CD4-positive, alpha-beta T cell (primary cell): Measurements from ENCODE around the gene POLA1. TPM values are rescaled to one million over a fixed set of nuclear protein-coding genes. Genes with fewer than 3 reads are reported as not detected.
A peak's percentile ranks its signal among the peaks of the same experiment; 100 is the strongest.

Experiments
- ATAC-seq: fragments of 200-7000 bp; cut with Tn5 transposase; one replicate; pipeline ENCODE4 v1.10.0; 2022; ENCODE audit warnings: mild to moderate bottlenecking; ENCODE audit not compliant: poor library complexity
- CTCF ChIA-PET: fragments of 350-600 bp; sonication (Branson Sonifier 250); formaldehyde crosslinking; loops from one replicate; lab custom pipeline; 2021; ENCODE audit warnings: antibody characterized with exemption, inconsistent platforms; lab: Charles Lee
- POLR2A ChIA-PET: fragments of 350-600 bp; sonication (Branson Sonifier 250); formaldehyde crosslinking; loops from one replicate; lab custom pipeline; 2021; ENCODE audit warnings: antibody characterized with exemption, inconsistent platforms; lab: Charles Lee
- DNase-seq, 14 experiments: peaks; one replicate each; pipeline ENCODE4 v3.0.0-alpha.2; 2013 to 2020; ENCODE audit warnings: mixed read lengths in 2 of 14
- H3K27ac ChIP-seq, 2 donors: one replicate each; pipeline versions ENCODE4 v1.5.1 to v1.7.0; 2013; ENCODE audit warnings: low read length in 2 of 2, low read depth in 1 of 2, mild to moderate bottlenecking in 1 of 2
- H3K27me3 ChIP-seq, 2 experiments: 1 replicate in 1 of 2; 2 replicates in 1 of 2; pipeline versions ENCODE4 v1.6.1 to v1.7.0; 2013; ENCODE audit warnings: low read length in 2 of 2, control low read depth in 1 of 2, mild to moderate bottlenecking in 1 of 2, moderate library complexity in 1 of 2; ENCODE audit not compliant: insufficient read depth in 2 of 2, control insufficient read depth in 1 of 2
- H3K36me3 ChIP-seq: one replicate; pipeline ENCODE4 v1.6.1; 2013; ENCODE audit warnings: low read length, control low read depth; ENCODE audit not compliant: insufficient read depth
- H3K4me1 ChIP-seq: one replicate; pipeline ENCODE4 v1.6.1; 2013; ENCODE audit warnings: low read length, control low read depth; ENCODE audit not compliant: insufficient read depth
- H3K4me3 ChIP-seq: one replicate; pipeline ENCODE4 v1.5.1; 2013; ENCODE audit warnings: mild to moderate bottlenecking, low read length, moderate library complexity
- H3K9me3 ChIP-seq, 2 experiments: 1 replicate in 1 of 2; 2 replicates in 1 of 2; pipeline versions ENCODE4 v1.6.1 to v1.7.0; 2013; ENCODE audit warnings: low read length in 2 of 2, mild to moderate bottlenecking in 2 of 2, control low read depth in 1 of 2, moderate library complexity in 1 of 2; ENCODE audit not compliant: control insufficient read depth in 1 of 2, insufficient read depth in 1 of 2
- H3K27ac Mint-ChIP-seq: one replicate; pipeline ENCODE4 v1.8.0; 2020; ENCODE audit warnings: mixed read lengths
- H3K27me3 Mint-ChIP-seq: one replicate; pipeline ENCODE4 v1.8.0; 2021; ENCODE audit warnings: mixed read lengths
- H3K36me3 Mint-ChIP-seq: one replicate; pipeline ENCODE4 v1.8.0; 2021; ENCODE audit warnings: low read depth, mixed read lengths
- H3K4me1 Mint-ChIP-seq: one replicate; pipeline ENCODE4 v1.8.0; 2021; ENCODE audit warnings: low read depth, mixed read lengths
- H3K4me3 Mint-ChIP-seq: one replicate; pipeline ENCODE4 v1.8.0; 2020; ENCODE audit warnings: mild to moderate bottlenecking, mixed read lengths
- H3K9me3 Mint-ChIP-seq: one replicate; pipeline ENCODE4 v1.8.0; 2020; ENCODE audit warnings: mixed read lengths
- intact Hi-C, 2 experiments: fragments of 100-400 bp; cut with DNase I in 1 of 2; cut with micrococcal nuclease in 1 of 2; formaldehyde crosslinking; loops; one replicate each; pipeline versions ENCODE4 v1.15.1 to v1.9.0; 2023 to 2025; cut with DNase I, micrococcal nuclease
- total RNA-seq, 174 experiments: library from RNA in 2 of 174; stranded (reverse) in 2 of 174; gene quantifications; one replicate each; pipeline ENCODE4 v1.2.3 and lab custom pipeline; 2021 to 2026
- TF ChIP-seq, protein P1 (sequence below): fragments of 200-600 bp; IDR thresholded peaks from one replicate; pipeline ENCODE4 v1.8.0; 2022; ENCODE audit warnings: antibody characterized with exemption, mild to moderate bottlenecking

The POLA1 gene
- total RNA-seq, 2 experiments from 2014 or later: 4.7 TPM

- peak in 2 of 14 experiments; percentile 22 to 32 for DNase-seq
- H3K27me3 Mint-ChIP-seq: peaks cover 57% of the 10 kb centered on the region
- Histone ChIP-seq H3K9me3 (peaks cover 0 to 27% of the 10 kb centered on the region in 2 experiments), H3K27ac (no peak overlapping the region), H3K4me1 (peaks cover 40% of the 10 kb centered on the region), H3K4me3 (no peak overlapping the region), H3K36me3 (no peaks in the 10 kb centered on the region), H3K27me3 (peaks cover 50 to 76% of the 10 kb centered on the region in 2 experiments)
- H3K4me1 Mint-ChIP-seq: peaks cover 7% of the 10 kb centered on the region
- no peaks in the 10 kb centered on the region for H3K9me3 Mint-ChIP-seq
- H3K27ac Mint-ChIP-seq: no peak overlapping the region
- intact Hi-C loops: no loop called here
- CTCF ChIA-PET: no interaction called here
- no peaks in the 10 kb centered on the region for H3K36me3 Mint-ChIP-seq
- H3K4me3 Mint-ChIP-seq: peak overlapping the region; percentile 63
- POLR2A ChIA-PET: no interaction called here
- TF ChIP-seq, protein P1, sequence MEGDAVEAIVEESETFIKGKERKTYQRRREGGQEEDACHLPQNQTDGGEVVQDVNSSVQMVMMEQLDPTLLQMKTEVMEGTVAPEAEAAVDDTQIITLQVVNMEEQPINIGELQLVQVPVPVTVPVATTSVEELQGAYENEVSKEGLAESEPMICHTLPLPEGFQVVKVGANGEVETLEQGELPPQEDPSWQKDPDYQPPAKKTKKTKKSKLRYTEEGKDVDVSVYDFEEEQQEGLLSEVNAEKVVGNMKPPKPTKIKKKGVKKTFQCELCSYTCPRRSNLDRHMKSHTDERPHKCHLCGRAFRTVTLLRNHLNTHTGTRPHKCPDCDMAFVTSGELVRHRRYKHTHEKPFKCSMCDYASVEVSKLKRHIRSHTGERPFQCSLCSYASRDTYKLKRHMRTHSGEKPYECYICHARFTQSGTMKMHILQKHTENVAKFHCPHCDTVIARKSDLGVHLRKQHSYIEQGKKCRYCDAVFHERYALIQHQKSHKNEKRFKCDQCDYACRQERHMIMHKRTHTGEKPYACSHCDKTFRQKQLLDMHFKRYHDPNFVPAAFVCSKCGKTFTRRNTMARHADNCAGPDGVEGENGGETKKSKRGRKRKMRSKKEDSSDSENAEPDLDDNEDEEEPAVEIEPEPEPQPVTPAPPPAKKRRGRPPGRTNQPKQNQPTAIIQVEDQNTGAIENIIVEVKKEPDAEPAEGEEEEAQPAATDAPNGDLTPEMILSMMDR: no peak
- no peak for ATAC-seq
These were observed 320.1 kb downstream of the POLA1 start for GRCh38 chrX:25013632-25014365.

- ChIA-PET POLR2A (interaction anchor here (0.6 kb wide), 1 partner anchor 53 kb away, joined by 4 read pairs; no protein-coding TSS in a partner anchor), CTCF (no interaction called here)
- Mint-ChIP-seq H3K27ac (no peak overlapping the region), H3K27me3 (peaks cover 57% of the 10 kb centered on the region), H3K36me3 (no peaks in the 10 kb centered on the region), H3K4me1 (peaks cover 9% of the 10 kb centered on the region), H3K9me3 (no peaks in the 10 kb centered on the region), H3K4me3 (no peak overlapping the region)
- Histone ChIP-seq H3K9me3 (peaks cover 0 to 27% of the 10 kb centered on the region in 2 experiments), H3K27me3 (peaks cover 47 to 74% of the 10 kb centered on the region in 2 experiments), H3K4me1 (peaks cover 40% of the 10 kb centered on the region), H3K36me3 (no peaks in the 10 kb centered on the region), H3K27ac (no peak overlapping the region), H3K4me3 (no peak overlapping the region)
- intact Hi-C loops: no loop called here
- no peak for DNase-seq
- TF ChIP-seq, protein P1: no peak
- no peak for ATAC-seq
These were observed 320.7 kb downstream of the POLA1 start for GRCh38 chrX:25014366-25014838.

GRCh38 chrX:25015486-25016360, 322.0 kb downstream of the POLA1 start, which contains the start of gene ARX:
Gene ARX (minus strand): TSS chrX:25015965. CDS start chrX:25015737, 228 bp downstream.
- Mint-ChIP-seq H3K4me1 (peaks cover 17% of the 10 kb centered on the region), H3K9me3 (no peaks in the 10 kb centered on the region), H3K27me3 (peaks cover 52% of the 10 kb centered on the region), H3K27ac (no peak within 1 kb of the TSS), H3K4me3 (peak within 1 kb of the TSS; percentile 51), H3K36me3 (no peaks in the 10 kb centered on the region)
- ChIA-PET POLR2A (interaction anchor here (0.6 kb wide), 1 partner anchor 41 kb away, joined by 3 read pairs; no protein-coding TSS in a partner anchor), CTCF (no interaction called here)
- H3K27ac ChIP-seq: no peak within 1 kb of the TSS
- ATAC-seq (peak; percentile 46), DNase-seq (peak in 4 of 14 experiments; percentile 12 to 45 (median 38))
- H3K27me3 ChIP-seq: peaks cover 53 to 77% of the 10 kb centered on the region in 2 experiments
- peaks cover 0 to 27% of the 10 kb centered on the region in 2 experiments for H3K9me3 ChIP-seq
- TF ChIP-seq, protein P1: no peak
- H3K4me1 ChIP-seq: peaks cover 51% of the 10 kb centered on the region
- intact Hi-C loops: no loop called here
- H3K36me3 ChIP-seq: no peaks in the 10 kb centered on the region
- H3K4me3 ChIP-seq: no peak within 1 kb of the TSS
